ENCODE data around the gene MYO5B. TPM values are rescaled to one million over a fixed set of nuclear protein-coding genes. Genes with fewer than 3 reads are reported as not detected.

Gene MYO5B
- total RNA-seq, 1 donor from 2014 or later = 114 TPM

DNA sequence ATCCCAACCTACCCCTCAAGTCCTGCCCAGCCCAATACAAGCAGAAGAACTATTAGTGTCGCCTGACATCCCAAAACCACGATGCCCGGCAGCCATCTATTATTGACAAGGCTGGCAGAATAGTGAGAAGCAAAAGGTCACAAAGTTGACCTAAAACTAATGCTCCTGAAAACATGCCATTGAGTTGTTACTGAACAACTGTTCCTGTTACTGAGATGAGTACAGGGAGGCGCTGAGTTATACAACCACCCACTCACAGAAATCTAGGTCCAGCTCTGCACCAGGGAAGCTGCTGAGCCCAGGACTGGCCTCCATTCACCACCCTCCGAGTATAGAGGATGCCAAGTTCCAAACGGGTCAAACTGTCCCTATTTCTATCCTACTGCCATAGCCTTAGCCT, 201.6 kb downstream of the MYO5B start:
- no peaks in the 10 kb centered on the region for H3K27me3 ChIP-seq (ENCODE audit: control insufficient read depth, insufficient read depth, low read length)
- DNase-seq (ENCODE audit: low read depth) = no peak
- TF ChIP-seq, protein P1, sequence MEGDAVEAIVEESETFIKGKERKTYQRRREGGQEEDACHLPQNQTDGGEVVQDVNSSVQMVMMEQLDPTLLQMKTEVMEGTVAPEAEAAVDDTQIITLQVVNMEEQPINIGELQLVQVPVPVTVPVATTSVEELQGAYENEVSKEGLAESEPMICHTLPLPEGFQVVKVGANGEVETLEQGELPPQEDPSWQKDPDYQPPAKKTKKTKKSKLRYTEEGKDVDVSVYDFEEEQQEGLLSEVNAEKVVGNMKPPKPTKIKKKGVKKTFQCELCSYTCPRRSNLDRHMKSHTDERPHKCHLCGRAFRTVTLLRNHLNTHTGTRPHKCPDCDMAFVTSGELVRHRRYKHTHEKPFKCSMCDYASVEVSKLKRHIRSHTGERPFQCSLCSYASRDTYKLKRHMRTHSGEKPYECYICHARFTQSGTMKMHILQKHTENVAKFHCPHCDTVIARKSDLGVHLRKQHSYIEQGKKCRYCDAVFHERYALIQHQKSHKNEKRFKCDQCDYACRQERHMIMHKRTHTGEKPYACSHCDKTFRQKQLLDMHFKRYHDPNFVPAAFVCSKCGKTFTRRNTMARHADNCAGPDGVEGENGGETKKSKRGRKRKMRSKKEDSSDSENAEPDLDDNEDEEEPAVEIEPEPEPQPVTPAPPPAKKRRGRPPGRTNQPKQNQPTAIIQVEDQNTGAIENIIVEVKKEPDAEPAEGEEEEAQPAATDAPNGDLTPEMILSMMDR (IDR thresholded peaks at IDR 0.05; ENCODE audit: insufficient read depth, low read length, poor library complexity, severe bottlenecking) = no peak
- H3K36me3 ChIP-seq (ENCODE audit: control insufficient read depth, insufficient read depth, low read length) = peaks cover 1% of the 10 kb centered on the region
- H3K4me3 ChIP-seq (ENCODE audit: low read depth, low read length) = no peak overlapping the region

DNA sequence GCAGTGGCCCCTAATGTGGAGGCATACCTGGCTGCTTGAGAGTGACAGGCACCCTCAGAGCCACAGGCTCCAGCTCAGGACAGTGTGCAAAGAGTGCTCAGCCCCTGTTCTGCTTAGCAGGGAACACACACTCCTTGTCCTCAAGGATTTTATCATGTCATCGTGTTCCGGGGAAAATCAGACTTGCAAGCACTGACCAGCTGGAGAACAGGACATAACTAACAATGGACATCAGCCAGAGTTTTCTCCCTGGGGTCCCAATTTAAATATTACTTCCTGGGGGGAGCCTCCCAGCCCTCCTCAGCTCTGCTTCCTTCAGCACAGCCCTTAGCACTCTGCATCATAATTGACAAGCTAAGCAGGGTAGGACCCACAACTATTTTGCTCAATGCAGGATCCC, 206.2 kb downstream of the MYO5B start:
- TF ChIP-seq, protein P1 (IDR thresholded peaks at IDR 0.05; ENCODE audit: insufficient read depth, low read length, poor library complexity, severe bottlenecking) = no peak
- DNase-seq (ENCODE audit: low read depth) = no peak
- H3K4me3 ChIP-seq (ENCODE audit: low read depth, low read length) = no peak overlapping the region
- no peaks in the 10 kb centered on the region for H3K27me3 ChIP-seq (ENCODE audit: control insufficient read depth, insufficient read depth, low read length)
- peaks cover 1% of the 10 kb centered on the region for H3K36me3 ChIP-seq (ENCODE audit: control insufficient read depth, insufficient read depth, low read length)

DNA sequence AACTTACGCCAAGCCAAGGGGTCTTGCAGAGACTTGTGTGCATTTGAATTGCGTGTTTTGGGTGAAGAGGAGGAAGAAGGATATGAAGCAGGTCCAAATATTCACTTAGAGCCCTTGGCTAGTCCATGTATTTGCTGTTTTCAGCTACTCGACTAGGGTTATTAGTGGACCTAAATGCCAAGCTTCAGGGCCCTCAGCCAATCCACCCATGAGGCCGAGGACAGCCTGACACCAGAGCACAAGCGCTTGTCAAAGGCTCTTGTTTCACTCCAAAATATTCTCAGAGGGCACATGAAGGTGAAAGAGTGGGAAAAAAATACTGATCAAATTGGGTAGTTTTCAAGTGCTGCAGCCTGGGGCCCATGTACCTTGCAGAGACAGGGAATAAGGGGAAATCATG, 206.8 kb downstream of the MYO5B start:
- DNase-seq (ENCODE audit: low read depth) = no peak
- H3K4me3 ChIP-seq (ENCODE audit: low read depth, low read length) = no peak overlapping the region
- H3K36me3 ChIP-seq (ENCODE audit: control insufficient read depth, insufficient read depth, low read length) = peaks cover 1% of the 10 kb centered on the region
- H3K27me3 ChIP-seq (ENCODE audit: control insufficient read depth, insufficient read depth, low read length) = no peaks in the 10 kb centered on the region
- TF ChIP-seq, protein P1 (IDR thresholded peaks at IDR 0.05; ENCODE audit: insufficient read depth, low read length, poor library complexity, severe bottlenecking) = no peak

DNA sequence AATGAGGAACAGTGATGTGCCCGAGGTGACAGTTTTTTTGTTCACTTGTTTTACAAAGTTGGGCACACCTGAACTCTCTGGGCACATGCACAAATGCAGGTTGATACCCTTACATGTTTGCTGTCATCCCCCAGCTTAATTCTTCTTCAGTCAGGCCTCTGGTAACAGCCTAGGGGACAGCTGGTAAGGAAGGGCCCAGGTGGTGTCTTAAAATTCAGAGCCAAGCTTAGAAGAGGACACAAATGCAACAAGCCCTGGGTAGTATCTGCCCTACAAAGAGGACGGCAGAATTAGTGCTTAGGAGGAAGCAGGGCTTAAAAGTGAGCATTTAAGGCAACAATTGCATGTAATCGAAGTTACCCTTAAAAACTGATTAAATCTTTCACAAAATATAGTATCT, 209.7 kb downstream of the MYO5B start:
- DNase-seq (ENCODE audit: low read depth) = no peak

DNA sequence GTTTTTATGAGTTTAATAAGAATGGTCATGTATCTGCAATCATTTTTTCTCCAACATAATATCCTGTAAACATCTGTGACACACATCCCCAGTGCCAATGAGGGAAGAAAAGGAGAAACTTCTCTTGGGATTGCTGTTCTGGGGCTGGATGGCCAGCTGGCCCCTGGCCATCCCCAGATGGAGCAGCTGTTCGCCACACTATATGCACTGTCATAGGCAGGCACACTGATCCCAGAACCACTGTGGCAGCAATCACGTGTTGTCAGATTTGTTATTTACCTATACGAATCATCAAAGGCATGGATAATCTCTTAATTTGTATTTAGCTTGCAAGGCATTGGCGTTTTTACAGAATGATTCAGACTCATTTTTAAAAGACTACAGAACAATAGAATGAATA, 214.1 kb downstream of the MYO5B start:
- no peaks in the 10 kb centered on the region for H3K27me3 ChIP-seq (ENCODE audit: control insufficient read depth, insufficient read depth, low read length)
- H3K36me3 ChIP-seq (ENCODE audit: control insufficient read depth, insufficient read depth, low read length) = peaks cover 1% of the 10 kb centered on the region

More for the DNA sequence above, 209.7 kb downstream of the MYO5B start:
- Histone ChIP-seq H3K36me3 (ENCODE audit: control insufficient read depth, insufficient read depth, low read length) (no peaks in the 10 kb centered on the region), H3K4me3 (ENCODE audit: low read depth, low read length) (no peak overlapping the region), H3K27me3 (ENCODE audit: control insufficient read depth, insufficient read depth, low read length) (no peaks in the 10 kb centered on the region)
- TF ChIP-seq, protein P1 (IDR thresholded peaks at IDR 0.05; ENCODE audit: insufficient read depth, low read length, poor library complexity, severe bottlenecking) = no peak

More for the DNA sequence above, 214.1 kb downstream of the MYO5B start:
- no peak for DNase-seq (ENCODE audit: low read depth)
- H3K4me3 ChIP-seq (ENCODE audit: low read depth, low read length) = no peak overlapping the region
- TF ChIP-seq, protein P1 (IDR thresholded peaks at IDR 0.05; ENCODE audit: insufficient read depth, low read length, poor library complexity, severe bottlenecking) = no peak
